Activated CD8-positive, alpha-beta memory T cell treated with anti-CD3 and anti-CD28 coated beads, Interleukin-2, amount 50 U/mL, for 1 hour (primary cell): ENCODE data around the gene IKZF1.
"Not testable (repeated sequence)": the region's sequence is repeated elsewhere in the genome, so short reads cannot be mapped to it uniquely, and the experiment has no call there.

ENCODE experiments used
- DNase-seq: peaks from one replicate; pipeline ENCODE4 v3.0.0-alpha.2; 2020; ENCODE audit errors: extremely low read depth

The IKZF1 gene

DNA sequence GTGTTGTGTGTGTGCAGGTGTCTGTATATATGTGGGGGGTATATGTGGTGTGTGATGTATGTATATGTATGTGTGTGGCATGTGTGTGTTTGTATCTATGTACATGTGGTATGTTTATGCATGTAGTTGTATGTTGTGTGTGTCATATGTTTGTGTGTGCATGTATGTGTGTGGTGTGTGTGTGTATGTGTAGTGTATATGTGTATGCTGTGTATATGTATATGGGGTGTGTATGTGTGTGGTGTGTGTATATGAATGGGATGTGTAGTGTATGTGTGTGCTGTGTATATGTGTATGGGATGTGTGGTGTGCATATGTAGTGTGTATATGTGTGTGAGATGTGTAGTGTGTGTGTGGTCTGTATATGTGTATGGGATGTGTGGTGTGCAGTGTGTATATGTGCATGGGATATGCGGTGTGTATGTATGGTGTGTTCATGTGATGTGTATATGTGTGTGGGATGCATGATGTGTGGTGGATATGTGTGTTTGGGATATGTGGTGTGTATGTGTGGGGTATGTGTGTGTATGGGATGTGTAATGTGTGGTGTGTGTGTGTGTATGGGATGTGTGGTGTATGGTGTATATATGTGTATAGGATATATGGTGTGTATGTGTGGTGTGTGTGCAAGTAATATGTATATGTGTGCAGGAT is 30.0 kb downstream of the IKZF1 start:
- DNase-seq = no peak

DNA sequence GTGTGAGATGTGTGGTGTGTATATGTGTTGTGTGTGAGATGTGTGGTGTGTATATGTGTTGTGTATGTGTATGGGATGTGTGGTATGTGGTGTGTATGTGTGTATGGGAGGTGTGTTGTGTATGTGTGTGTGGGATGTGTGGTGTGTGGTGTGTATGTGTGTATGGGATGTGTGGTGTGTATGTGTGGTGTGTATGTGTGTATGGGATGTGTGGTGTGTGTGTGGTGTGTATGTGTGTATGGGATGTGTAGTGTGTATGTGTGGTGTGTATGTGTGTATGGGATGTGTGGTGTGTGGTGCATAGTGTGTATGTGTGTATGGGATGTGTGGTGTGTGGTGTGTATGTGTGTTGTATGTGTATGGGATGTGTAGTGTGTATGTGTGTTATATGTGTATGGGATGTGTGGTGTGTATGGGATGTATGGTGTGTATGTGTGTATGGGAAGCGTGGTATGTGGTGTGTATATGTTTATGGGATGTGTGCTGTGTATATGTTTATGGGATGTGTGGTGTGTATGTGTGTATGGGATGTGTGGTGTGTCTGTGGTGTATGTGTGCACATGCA is 30.8 kb downstream of the IKZF1 start:
- no peak for DNase-seq

GRCh38 chr7:50335795-50336754 is 31.6 kb downstream of the IKZF1 start:
- peak; percentile 68 for DNase-seq

- no peak for DNase-seq
Observed at GRCh38 chr7:50336894-50337703, 32.6 kb downstream of the IKZF1 start.

DNA sequence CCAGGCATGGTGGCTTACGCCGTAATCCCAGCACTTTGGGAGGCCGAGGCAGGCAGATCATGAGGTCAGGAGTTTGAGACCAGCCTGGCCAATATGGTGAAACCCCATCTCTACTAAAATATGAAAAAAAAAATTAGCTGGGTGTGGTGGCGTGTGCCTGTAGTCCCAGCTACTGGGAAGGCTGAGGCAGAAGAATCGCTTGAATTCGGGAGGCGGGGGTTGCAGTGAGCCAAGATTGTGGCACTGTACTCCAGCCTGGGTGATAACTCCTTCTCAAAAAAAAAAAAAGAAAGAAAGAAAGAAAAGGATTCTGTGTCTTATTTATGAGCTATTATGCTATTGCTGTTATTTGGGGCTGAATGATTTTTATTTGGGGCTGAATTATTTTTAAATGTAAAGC is 35.0 kb downstream of the IKZF1 start:
- not testable (repeated sequence) for DNase-seq

GRCh38 chr7:50339990-50340500 is 35.5 kb downstream of the IKZF1 start:
- DNase-seq = no peak

DNA sequence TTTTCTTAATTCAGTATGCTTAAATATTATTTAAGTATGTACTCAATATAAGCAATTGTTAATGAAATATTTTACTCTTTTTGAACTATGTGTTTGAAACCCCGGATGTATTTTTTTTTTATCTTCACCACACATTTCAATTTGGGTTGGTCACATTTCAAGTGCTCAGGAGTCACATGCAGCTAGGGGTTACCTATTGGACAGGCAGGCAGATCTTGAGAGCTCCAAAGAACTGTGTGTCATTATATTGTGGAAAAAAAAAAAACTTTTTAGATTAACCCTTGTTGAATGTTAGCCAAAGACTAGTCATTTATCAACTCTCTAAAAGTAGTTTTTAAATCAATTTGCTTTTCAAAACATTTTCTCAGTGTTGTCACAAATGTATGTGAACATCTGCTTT is 37.2 kb downstream of the IKZF1 start:
- DNase-seq = no peak

GRCh38 chr7:50342616-50343114 is 38.1 kb downstream of the IKZF1 start:
- no peak for DNase-seq

DNA sequence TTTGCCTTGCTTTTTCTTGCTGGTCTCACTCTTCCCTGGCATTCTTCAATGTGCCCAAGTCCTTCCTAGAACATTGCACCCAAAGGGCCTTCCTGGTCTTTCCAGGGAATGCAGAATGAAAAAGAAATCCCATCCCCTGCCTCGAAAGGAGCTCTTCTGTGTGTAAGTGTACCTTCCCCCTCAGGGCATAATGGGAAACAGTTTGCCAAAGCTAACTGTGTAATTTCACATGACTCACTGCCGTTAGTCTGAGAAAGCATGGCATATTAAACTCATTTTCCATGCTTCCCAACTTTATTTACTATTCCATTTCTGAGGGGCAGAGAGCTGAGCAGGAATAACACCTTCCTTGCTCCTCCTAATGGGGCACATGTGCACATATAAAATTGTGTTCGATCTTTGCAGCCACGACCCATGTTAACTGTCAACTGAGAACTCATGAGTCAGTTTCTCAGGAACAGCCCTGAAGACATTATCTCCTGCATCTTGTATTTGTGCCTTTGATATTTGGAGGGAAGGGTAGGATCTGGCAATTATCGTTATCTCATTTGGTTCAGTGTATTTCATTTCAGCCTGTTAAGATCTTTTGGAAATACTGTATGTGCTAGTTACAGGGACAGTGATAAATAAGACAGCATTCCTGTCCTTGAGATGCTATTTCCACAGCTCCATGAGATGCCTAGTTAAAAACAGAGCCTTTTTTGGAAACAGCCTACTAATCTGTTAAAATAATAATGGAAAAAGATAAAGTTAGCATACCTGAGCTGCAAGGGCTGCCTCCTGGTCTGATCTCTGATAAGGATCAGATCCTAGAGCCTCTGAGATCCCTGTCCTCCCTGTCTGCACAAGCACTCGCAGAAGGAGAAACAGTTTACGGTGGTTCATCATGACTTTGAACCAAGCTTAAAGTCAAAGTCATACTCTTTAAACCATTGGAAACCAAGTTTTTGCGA is 42.3 kb downstream of the IKZF1 start:
- DNase-seq = no peak

DNA sequence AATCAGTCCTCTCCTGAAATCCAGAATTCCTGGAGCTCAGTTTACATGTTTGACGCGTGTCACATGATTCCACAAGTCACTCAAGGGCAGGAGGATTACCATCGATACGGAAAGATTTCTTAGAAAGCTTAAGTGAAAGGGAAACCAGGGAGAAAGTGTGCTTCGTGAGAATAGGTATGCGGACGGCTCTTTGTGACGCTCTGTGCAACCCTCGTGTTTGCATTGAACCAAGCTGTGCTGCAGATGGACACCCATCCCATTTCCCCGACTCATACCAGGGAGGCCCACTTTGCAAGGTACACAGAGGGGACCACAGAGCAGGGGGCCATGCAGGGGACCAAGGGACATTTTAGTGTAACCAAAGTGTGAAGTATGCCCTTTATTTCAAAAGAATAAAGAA is 43.2 kb downstream of the IKZF1 start:
- no peak for DNase-seq

GRCh38 chr7:50348469-50349162 is 44.1 kb downstream of the IKZF1 start:
- no peak for DNase-seq

DNA sequence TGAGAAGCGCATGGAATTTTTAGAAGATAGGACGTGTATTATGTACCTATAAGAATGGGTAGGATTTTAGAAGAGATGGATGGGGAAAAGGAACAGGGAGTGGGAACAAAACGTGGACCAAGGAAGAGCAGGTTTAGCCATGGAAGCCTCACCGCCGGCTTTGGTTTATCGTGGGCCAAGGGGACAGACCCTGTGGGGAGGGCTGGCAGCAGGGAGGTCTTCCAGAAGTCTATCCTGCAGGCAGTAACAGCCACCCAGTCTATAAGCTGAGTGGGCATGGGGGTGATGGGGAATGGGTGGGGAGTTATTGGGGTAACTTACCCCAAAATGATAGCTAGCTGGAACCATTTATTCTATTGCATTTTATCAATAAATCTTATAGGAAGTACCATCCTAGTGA is 44.9 kb downstream of the IKZF1 start:
- DNase-seq = no peak

DNA sequence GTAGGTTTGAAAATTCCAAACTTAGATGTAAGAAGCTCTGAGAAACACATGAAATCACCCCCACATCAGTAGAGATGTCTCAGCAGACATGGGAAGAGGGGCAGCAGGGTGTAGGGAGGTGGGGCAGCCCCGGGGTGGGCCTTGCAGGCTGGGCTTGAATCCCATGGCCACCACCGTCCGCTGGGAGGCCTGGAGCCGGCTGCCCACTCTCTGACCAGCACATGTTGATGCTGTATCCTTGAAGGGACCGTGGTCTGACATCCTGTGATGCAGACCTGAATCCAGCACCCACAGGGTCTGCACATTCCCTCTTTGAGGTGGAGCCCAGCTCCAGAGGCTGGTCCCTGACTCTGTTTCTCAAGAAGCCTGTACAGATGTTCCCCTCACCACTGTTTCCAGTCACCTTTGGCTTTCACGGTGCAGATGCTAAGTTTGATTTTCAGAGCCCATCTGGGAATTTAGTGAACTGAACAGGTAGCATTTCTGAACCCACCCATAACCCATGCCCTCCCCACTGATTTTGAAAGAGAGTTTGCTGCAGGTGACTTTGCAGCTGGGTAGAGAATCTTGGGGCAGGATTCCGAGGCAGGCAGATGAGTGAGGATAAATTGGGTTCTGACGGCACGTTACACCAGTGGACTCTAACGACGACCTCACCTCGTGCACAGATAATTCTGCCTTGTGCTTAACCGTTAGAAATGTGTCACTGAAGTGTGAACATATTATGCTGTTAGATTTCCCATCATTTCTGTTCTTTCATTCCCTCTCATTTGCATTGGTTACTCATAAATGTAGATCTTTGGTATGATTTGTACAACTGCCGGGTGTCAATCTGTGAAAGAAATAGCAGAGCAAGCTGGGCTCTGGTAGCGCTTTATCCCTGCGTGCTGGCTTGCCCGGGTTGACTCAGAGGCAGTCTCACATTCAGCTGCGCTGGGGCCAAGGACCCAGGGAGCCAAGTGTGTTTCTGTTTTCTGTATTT is 45.7 kb downstream of the IKZF1 start:
- no peak for DNase-seq

GRCh38 chr7:50351267-50351666 is 46.8 kb downstream of the IKZF1 start:
- DNase-seq = no peak

GRCh38 chr7:50352282-50352681 is 47.8 kb downstream of the IKZF1 start:
- no peak for DNase-seq

- no peak for DNase-seq
Observed at GRCh38 chr7:50352751-50353150, 48.2 kb downstream of the IKZF1 start.

- DNase-seq = no peak
Observed at GRCh38 chr7:50353201-50353600, 48.7 kb downstream of the IKZF1 start.

- DNase-seq = no peak
Observed at GRCh38 chr7:50353894-50354595, 49.5 kb downstream of the IKZF1 start.
